Measurements from ENCODE around the gene NLK. TPM values are rescaled to one million over a fixed set of nuclear protein-coding genes. Genes with fewer than 3 reads are reported as not detected.
A peak's percentile ranks its signal among the peaks of the same experiment; 100 is the strongest.

The NLK gene
- total RNA-seq, 1 donor = 10.5 TPM

DNA sequence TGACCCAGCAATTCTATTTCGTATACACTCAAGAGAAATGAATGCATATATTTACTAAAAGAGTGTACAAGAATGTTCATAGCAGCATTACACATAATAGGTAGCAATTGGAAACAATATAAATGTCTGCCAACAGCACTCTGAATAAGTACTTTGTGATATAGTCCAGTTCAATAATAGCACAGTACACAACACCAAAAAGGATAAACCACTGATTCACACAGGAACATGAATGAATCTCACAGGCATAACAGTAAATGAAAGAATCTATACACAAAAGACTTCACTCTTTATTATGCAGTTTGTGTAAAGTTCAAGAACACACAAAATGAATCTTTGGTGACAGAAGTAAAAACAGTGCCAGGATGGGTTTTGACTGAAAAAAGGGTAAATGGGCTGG is 86.3 kb downstream of the NLK start:
- no peak for TF ChIP-seq CTCF (IDR thresholded peaks at IDR 0.05; ENCODE audit: extremely low read depth, low read depth, low read length)
- no peaks in the 10 kb centered on the region for H4K20me1 ChIP-seq (ENCODE audit: insufficient read depth, low read length)
- H3K4me1 ChIP-seq (ENCODE audit: insufficient read depth, low read length) = peaks cover 11% of the 10 kb centered on the region
- H3K36me3 ChIP-seq (ENCODE audit: insufficient read depth, low read length) = peaks cover 7% of the 10 kb centered on the region
- no peak overlapping the region for H2AFZ ChIP-seq (ENCODE audit: low read length)
- no peaks in the 10 kb centered on the region for H3K9me3 ChIP-seq (ENCODE audit: low read depth, low read length)
- H3K4me3 ChIP-seq (ENCODE audit: insufficient read depth, low read length) = no peak overlapping the region
- no peaks in the 10 kb centered on the region for H3K79me2 ChIP-seq (ENCODE audit: insufficient read depth, low read length)
- no peak for DNase-seq (ENCODE audit: insufficient read length, low spot score, missing footprints)
- no peaks in the 10 kb centered on the region for H3K27me3 ChIP-seq (ENCODE audit: insufficient read depth, low read length)
- no peak overlapping the region for H3K4me2 ChIP-seq (ENCODE audit: insufficient read depth, low read length)
- no peak overlapping the region for H3K27ac ChIP-seq (ENCODE audit: low read depth, low read length)

GRCh38 chr17:28130472-28130871 is 88.0 kb downstream of the NLK start:
- DNase-seq (ENCODE audit: insufficient read length, low spot score, missing footprints) = no peak
- H3K36me3 ChIP-seq (ENCODE audit: insufficient read depth, low read length) = peaks cover 14% of the 10 kb centered on the region
- H3K4me1 ChIP-seq (ENCODE audit: insufficient read depth, low read length) = peaks cover 13% of the 10 kb centered on the region
- H3K27ac ChIP-seq (ENCODE audit: low read depth, low read length) = no peak overlapping the region
- H2AFZ ChIP-seq (ENCODE audit: low read length) = no peak overlapping the region
- H3K4me3 ChIP-seq (ENCODE audit: insufficient read depth, low read length) = no peak overlapping the region
- H3K27me3 ChIP-seq (ENCODE audit: insufficient read depth, low read length) = no peaks in the 10 kb centered on the region
- no peaks in the 10 kb centered on the region for H3K9me3 ChIP-seq (ENCODE audit: low read depth, low read length)
- no peak overlapping the region for H3K4me2 ChIP-seq (ENCODE audit: insufficient read depth, low read length)
- H3K79me2 ChIP-seq (ENCODE audit: insufficient read depth, low read length) = no peaks in the 10 kb centered on the region
- no peak for TF ChIP-seq CTCF (IDR thresholded peaks at IDR 0.05; ENCODE audit: extremely low read depth, low read depth, low read length)
- no peaks in the 10 kb centered on the region for H4K20me1 ChIP-seq (ENCODE audit: insufficient read depth, low read length)

DNA sequence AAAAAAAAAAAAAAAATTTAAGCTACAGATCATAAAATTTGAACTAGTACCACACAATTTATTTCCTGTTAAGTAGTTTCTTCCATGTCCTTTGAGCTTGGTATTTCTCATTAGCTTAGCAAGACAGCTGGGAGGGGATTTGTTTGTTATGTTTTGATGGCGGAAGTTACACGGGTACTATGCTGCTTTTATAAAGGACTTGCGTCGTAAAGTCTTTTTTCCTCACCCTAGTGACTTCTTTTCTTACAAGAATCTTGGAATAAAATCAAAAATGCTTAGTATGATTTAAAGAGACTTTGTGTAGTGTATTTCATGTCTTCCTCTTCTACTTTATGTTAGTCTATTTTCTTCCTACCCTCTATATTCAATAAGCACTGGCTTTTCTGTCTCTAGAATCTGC is 89.1 kb downstream of the NLK start:
- no peak for TF ChIP-seq CTCF (IDR thresholded peaks at IDR 0.05; ENCODE audit: extremely low read depth, low read depth, low read length)
- H3K9me3 ChIP-seq (ENCODE audit: low read depth, low read length) = no peaks in the 10 kb centered on the region
- peaks cover 14% of the 10 kb centered on the region for H3K36me3 ChIP-seq (ENCODE audit: insufficient read depth, low read length)
- no peaks in the 10 kb centered on the region for H3K27me3 ChIP-seq (ENCODE audit: insufficient read depth, low read length)
- H2AFZ ChIP-seq (ENCODE audit: low read length) = no peak overlapping the region
- H3K79me2 ChIP-seq (ENCODE audit: insufficient read depth, low read length) = no peaks in the 10 kb centered on the region
- H3K27ac ChIP-seq (ENCODE audit: low read depth, low read length) = peak overlapping the region; percentile 45
- H3K4me3 ChIP-seq (ENCODE audit: insufficient read depth, low read length) = no peak overlapping the region
- H3K4me2 ChIP-seq (ENCODE audit: insufficient read depth, low read length) = peak overlapping the region; percentile 20
- H3K4me1 ChIP-seq (ENCODE audit: insufficient read depth, low read length) = peaks cover 13% of the 10 kb centered on the region
- no peak for DNase-seq (ENCODE audit: insufficient read length, low spot score, missing footprints)
- H4K20me1 ChIP-seq (ENCODE audit: insufficient read depth, low read length) = no peaks in the 10 kb centered on the region

GRCh38 chr17:28133562-28133970 is 91.1 kb downstream of the NLK start:
- peak; percentile 50 for DNase-seq (ENCODE audit: insufficient read length, low spot score, missing footprints)
- peaks cover 13% of the 10 kb centered on the region for H3K4me1 ChIP-seq (ENCODE audit: insufficient read depth, low read length)

More at GRCh38 chr17:28133562-28133970, 91.1 kb downstream of the NLK start:
- Histone ChIP-seq H3K9me3 (ENCODE audit: low read depth, low read length) (no peaks in the 10 kb centered on the region), H3K36me3 (ENCODE audit: insufficient read depth, low read length) (peaks cover 14% of the 10 kb centered on the region), H3K4me3 (ENCODE audit: insufficient read depth, low read length) (no peak overlapping the region), H2AFZ (ENCODE audit: low read length) (no peak overlapping the region), H3K27me3 (ENCODE audit: insufficient read depth, low read length) (no peaks in the 10 kb centered on the region), H3K79me2 (ENCODE audit: insufficient read depth, low read length) (no peaks in the 10 kb centered on the region), H3K27ac (ENCODE audit: low read depth, low read length) (peak overlapping the region; percentile 88), H3K4me2 (ENCODE audit: insufficient read depth, low read length) (no peak overlapping the region), H4K20me1 (ENCODE audit: insufficient read depth, low read length) (no peaks in the 10 kb centered on the region)
- TF ChIP-seq CTCF (IDR thresholded peaks at IDR 0.05; ENCODE audit: extremely low read depth, low read depth, low read length) = no peak

Measured in osteoblast (primary cell).